ENCODE measurements around the gene FKBP4. TPM values are rescaled to one million over a fixed set of nuclear protein-coding genes. Genes with fewer than 3 reads are reported as not detected.

FKBP4 gene
- total and polyA plus RNA-seq, 3 donors from 2014 or later = 64.2 to 154 (median 74.9) TPM

- WGBS, 2 donors = 83 to 86% methylated on average over 10 to 16 of the region's 16 CpGs
- TF ChIP-seq, protein P1, sequence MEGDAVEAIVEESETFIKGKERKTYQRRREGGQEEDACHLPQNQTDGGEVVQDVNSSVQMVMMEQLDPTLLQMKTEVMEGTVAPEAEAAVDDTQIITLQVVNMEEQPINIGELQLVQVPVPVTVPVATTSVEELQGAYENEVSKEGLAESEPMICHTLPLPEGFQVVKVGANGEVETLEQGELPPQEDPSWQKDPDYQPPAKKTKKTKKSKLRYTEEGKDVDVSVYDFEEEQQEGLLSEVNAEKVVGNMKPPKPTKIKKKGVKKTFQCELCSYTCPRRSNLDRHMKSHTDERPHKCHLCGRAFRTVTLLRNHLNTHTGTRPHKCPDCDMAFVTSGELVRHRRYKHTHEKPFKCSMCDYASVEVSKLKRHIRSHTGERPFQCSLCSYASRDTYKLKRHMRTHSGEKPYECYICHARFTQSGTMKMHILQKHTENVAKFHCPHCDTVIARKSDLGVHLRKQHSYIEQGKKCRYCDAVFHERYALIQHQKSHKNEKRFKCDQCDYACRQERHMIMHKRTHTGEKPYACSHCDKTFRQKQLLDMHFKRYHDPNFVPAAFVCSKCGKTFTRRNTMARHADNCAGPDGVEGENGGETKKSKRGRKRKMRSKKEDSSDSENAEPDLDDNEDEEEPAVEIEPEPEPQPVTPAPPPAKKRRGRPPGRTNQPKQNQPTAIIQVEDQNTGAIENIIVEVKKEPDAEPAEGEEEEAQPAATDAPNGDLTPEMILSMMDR (IDR thresholded peaks at IDR 0.05) = no peak
- TF ChIP-seq POLR2A (IDR thresholded peaks at IDR 0.05) = no peak
- no peak for DNase-seq
- H3K9me3 ChIP-seq = no peaks in the 10 kb centered on the region
- H3K4me1 ChIP-seq = peaks cover 19% of the 10 kb centered on the region
- H3K36me3 ChIP-seq (ENCODE audit: low read depth, missing control alignments) = no peaks in the 10 kb centered on the region
- no peak overlapping the region for H3K4me3 ChIP-seq
- intact Hi-C loops (cut with DNase I; ENCODE audit: low total_unique reads) = no loop called here
- no peaks in the 10 kb centered on the region for H3K27me3 ChIP-seq
- H3K27ac ChIP-seq = no peak overlapping the region
Observed at GRCh38 chr12:2801044-2801783, 6.4 kb downstream of the FKBP4 start.

GRCh38 chr12:2803635-2804392, 9.0 kb downstream of the FKBP4 start:
- 89 to 93% methylated on average over 7 of the region's 7 CpGs for WGBS, 2 donors
- no peaks in the 10 kb centered on the region for H3K27me3 ChIP-seq
- no peak for TF ChIP-seq POLR2A (IDR thresholded peaks at IDR 0.05)
- TF ChIP-seq, protein P1 (IDR thresholded peaks at IDR 0.05) = no peak
- H3K9me3 ChIP-seq = no peaks in the 10 kb centered on the region
- intact Hi-C loops (cut with DNase I; ENCODE audit: low total_unique reads) = no loop called here
- DNase-seq = no peak
- no peak overlapping the region for H3K27ac ChIP-seq
- no peak overlapping the region for H3K4me3 ChIP-seq
- H3K4me1 ChIP-seq = peaks cover 3% of the 10 kb centered on the region
- no peaks in the 10 kb centered on the region for H3K36me3 ChIP-seq (ENCODE audit: low read depth, missing control alignments)

DNA sequence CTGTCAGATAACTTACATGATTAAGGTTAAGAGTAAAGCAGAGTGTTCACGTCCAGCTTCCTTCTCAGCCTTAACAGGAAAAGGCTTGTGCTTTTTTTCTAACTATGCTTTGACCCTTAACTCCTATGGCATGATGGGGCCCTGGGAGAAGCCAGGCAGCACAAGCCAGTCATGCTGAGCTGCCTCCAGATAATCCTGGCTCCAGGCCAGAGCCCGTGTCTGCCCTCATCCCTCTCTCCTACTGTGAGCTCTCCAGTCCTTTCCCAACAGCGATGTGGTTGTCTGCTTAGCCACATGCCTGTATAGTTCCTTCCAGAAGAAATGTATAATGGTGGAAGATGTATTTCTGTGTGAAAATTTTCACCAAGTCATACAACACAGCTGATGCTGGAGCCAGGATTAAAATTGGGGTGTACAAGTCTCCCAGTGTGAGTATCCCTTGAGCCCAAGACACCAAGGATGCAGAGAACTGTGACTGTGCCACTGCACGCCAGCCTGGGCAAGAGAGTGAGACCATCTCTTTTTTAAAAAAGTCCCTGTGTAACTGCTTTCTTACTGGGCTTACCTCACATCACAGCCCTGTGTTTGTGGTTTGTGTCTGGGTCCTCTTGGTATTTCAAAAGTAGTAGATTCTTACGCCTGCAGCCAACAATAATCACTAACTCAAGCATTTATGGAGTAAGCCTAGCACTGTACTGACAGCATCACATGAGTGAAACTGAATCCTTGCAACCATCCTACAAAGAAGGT, 9.8 kb downstream of the FKBP4 start:
- Histone ChIP-seq H3K4me3 (no peak overlapping the region), H3K9me3 (no peaks in the 10 kb centered on the region), H3K36me3 (ENCODE audit: low read depth, missing control alignments) (no peaks in the 10 kb centered on the region), H3K27ac (no peak overlapping the region), H3K4me1 (peaks cover 3% of the 10 kb centered on the region), H3K27me3 (no peaks in the 10 kb centered on the region)
- WGBS, 2 donors = 69% methylated on average over 5 of the region's 5 CpGs
- intact Hi-C loops (cut with DNase I; ENCODE audit: low total_unique reads) = no loop called here
- DNase-seq = peak; percentile 42
- TF ChIP-seq POLR2A (IDR thresholded peaks at IDR 0.05) = no peak
- TF ChIP-seq, protein P1 (IDR thresholded peaks at IDR 0.05) = no peak

DNA sequence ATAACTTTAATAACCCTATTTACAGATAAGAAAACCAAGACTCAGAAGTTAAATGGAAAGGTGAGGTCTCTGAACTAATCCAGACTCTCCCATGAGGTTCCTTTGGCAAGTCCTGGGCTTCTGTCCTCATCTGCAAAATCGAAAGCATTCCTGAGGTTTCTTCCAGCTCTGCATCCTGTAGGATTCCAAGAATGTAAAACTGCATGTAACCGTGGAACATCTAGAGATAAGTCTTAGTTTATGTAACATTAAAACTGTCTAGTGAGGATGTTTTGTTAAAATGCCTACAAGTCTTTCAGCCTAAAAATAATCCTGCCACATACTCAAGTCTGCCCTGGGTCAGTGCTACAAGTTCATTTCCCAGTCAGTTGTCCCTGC, 10.4 kb downstream of the FKBP4 start:
- no peak overlapping the region for H3K4me3 ChIP-seq
- TF ChIP-seq, protein P1 (IDR thresholded peaks at IDR 0.05) = no peak
- no peak for TF ChIP-seq POLR2A (IDR thresholded peaks at IDR 0.05)
- 25 to 52% methylated on average over 2 of the region's 2 CpGs for WGBS, 2 donors
- DNase-seq = no peak
- H3K27me3 ChIP-seq = no peaks in the 10 kb centered on the region
- no peaks in the 10 kb centered on the region for H3K9me3 ChIP-seq
- intact Hi-C loops (cut with DNase I; ENCODE audit: low total_unique reads) = no loop called here
- H3K27ac ChIP-seq = no peak overlapping the region
- H3K36me3 ChIP-seq (ENCODE audit: low read depth, missing control alignments) = no peaks in the 10 kb centered on the region
- peaks cover 3% of the 10 kb centered on the region for H3K4me1 ChIP-seq
